ENCODE data around the gene CLEC3A.

The CLEC3A gene

DNA sequence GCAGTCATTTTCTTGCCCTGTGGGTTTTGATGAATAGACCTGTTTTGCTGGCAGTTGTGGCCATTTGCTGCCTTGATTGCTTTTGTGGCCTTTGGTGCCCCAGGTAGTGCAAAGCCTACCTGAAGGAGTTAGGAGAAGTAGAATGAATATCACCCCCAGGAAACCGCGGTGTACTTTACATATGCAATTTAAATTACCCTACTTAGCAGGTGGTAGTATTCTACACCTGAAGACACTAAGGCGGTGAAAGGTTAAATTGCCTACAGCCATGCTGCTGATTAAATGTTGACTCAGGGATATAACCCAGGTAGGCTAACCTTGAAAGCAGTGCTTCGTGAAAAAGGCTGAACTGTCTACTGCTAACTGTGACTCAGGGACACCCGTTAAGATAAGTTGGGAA is 49.9 kb downstream of the CLEC3A start:
- no peak overlapping the region for H3K4me3 ChIP-seq (replicated peaks; ENCODE audit: low read depth, low read length)
- DNase-seq (ENCODE audit: extremely low read depth, low read depth), result no peak
- TF ChIP-seq, protein P1, sequence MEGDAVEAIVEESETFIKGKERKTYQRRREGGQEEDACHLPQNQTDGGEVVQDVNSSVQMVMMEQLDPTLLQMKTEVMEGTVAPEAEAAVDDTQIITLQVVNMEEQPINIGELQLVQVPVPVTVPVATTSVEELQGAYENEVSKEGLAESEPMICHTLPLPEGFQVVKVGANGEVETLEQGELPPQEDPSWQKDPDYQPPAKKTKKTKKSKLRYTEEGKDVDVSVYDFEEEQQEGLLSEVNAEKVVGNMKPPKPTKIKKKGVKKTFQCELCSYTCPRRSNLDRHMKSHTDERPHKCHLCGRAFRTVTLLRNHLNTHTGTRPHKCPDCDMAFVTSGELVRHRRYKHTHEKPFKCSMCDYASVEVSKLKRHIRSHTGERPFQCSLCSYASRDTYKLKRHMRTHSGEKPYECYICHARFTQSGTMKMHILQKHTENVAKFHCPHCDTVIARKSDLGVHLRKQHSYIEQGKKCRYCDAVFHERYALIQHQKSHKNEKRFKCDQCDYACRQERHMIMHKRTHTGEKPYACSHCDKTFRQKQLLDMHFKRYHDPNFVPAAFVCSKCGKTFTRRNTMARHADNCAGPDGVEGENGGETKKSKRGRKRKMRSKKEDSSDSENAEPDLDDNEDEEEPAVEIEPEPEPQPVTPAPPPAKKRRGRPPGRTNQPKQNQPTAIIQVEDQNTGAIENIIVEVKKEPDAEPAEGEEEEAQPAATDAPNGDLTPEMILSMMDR (IDR thresholded peaks at IDR 0.05; ENCODE audit: low read depth, low read length, missing control alignments), result no peak

GRCh38 chr16:78075800-78076199 is 53.5 kb downstream of the CLEC3A start:
- DNase-seq (ENCODE audit: extremely low read depth, low read depth), result no peak
- no peak overlapping the region for H3K4me3 ChIP-seq (replicated peaks; ENCODE audit: low read depth, low read length)
- TF ChIP-seq, protein P1 (IDR thresholded peaks at IDR 0.05; ENCODE audit: low read depth, low read length, missing control alignments), result no peak

- TF ChIP-seq, protein P1 (IDR thresholded peaks at IDR 0.05; ENCODE audit: low read depth, low read length, missing control alignments), result no peak
- no peak for DNase-seq (ENCODE audit: extremely low read depth, low read depth)
- H3K4me3 ChIP-seq (replicated peaks; ENCODE audit: low read depth, low read length), result no peak overlapping the region
These were observed 59.0 kb downstream of the CLEC3A start for GRCh38 chr16:78081341-78081740.
